ENCODE results near the gene ZNF467. TPM values are rescaled to one million over a fixed set of nuclear protein-coding genes. Genes with fewer than 3 reads are reported as not detected.

The ZNF467 gene
- total and polyA plus RNA-seq, 2 donors (not counting 1 experiment from before 2014, with no cell fraction given) = 0.39 to 1.1 TPM

GRCh38 chr7:149719912-149720335 lies 53.5 kb downstream of the ZNF467 start:
- H3K9ac ChIP-seq (ENCODE audit: low read length) = no peak overlapping the region
- no peaks in the 10 kb centered on the region for H4K20me1 ChIP-seq (ENCODE audit: control insufficient read depth, insufficient read depth, low read length, poor library complexity, severe bottlenecking)
- no peak overlapping the region for H3K4me3 ChIP-seq (ENCODE audit: control extremely low read depth in 1 of 5, extremely low read depth in 1 of 5, insufficient read depth in 1 of 5, low read depth in 2 of 5, low read length in 4 of 5)
- DNase-seq (no peak), ATAC-seq (ENCODE audit: low read depth) (no peak)
- TF ChIP-seq CTCF (IDR thresholded peaks at IDR 0.05) (no peak), EZH2 (IDR thresholded peaks at IDR 0.05; ENCODE audit: borderline replicate concordance, insufficient read depth, low read depth, low read length, poor library complexity, severe bottlenecking) (no peak)
- H3K4me3 Mint-ChIP-seq = no peak overlapping the region
- ChIA-PET POLR2A (no interaction called here), CTCF (no interaction called here)
- no peaks in the 10 kb centered on the region for H3K27me3 ChIP-seq (replicated peaks in 1 of 4; ENCODE audit: control extremely low read depth in 1 of 4, control insufficient read depth in 3 of 4, insufficient read depth in 4 of 4, low read length in 3 of 4)
- H3K79me2 ChIP-seq (ENCODE audit: control insufficient read depth, insufficient read depth, low read length) = no peaks in the 10 kb centered on the region
- H3K27ac Mint-ChIP-seq = no peak overlapping the region
- intact Hi-C loops (cut with micrococcal nuclease) = loop anchor here (5.0 to 10.0 kb wide), 3 partner anchors 152 to 693 kb away; partner anchors contain the start of genes ATP6V0E2, PDIA4 and ZNF398
- no peak overlapping the region for H3K4me2 ChIP-seq (replicated peaks; ENCODE audit: low read depth, low read length, poor library complexity, severe bottlenecking)
- H3K4me1 ChIP-seq (ENCODE audit: control insufficient read depth in 2 of 2, insufficient read depth in 2 of 2, low read length in 2 of 2) = peaks cover 5 to 12% of the 10 kb centered on the region in 2 donors
- H3K36me3 ChIP-seq (replicated peaks in 1 of 2; ENCODE audit: control extremely low read depth in 1 of 2, control insufficient read depth in 1 of 2, extremely low read depth in 1 of 2, insufficient read depth in 2 of 2, low read length in 1 of 2) = peaks cover 0 to 18% of the 10 kb centered on the region in 2 experiments
- WGBS (ENCODE audit: insufficient coverage) = 76% methylated on average over 2 of the region's 5 CpGs
- H3K27me3 Mint-ChIP-seq = no peaks in the 10 kb centered on the region
- H3K9me3 Mint-ChIP-seq (ENCODE audit: insufficient read depth) = no peaks in the 10 kb centered on the region
- no peak overlapping the region for H3K27ac ChIP-seq (ENCODE audit: low read length in 2 of 2)
- H2AFZ ChIP-seq (ENCODE audit: insufficient read depth, low read depth, low read length, poor library complexity, severe bottlenecking) = no peak overlapping the region
- peaks cover 17% of the 10 kb centered on the region for H3K4me1 Mint-ChIP-seq
- H3K9me3 ChIP-seq (ENCODE audit: control extremely low read depth in 1 of 3, control insufficient read depth in 2 of 3, insufficient read depth in 1 of 3, low read length in 2 of 3) = no peaks in the 10 kb centered on the region

GRCh38 chr7:149719050-149719899 lies 54.1 kb downstream of the ZNF467 start:
- DNase-seq = no peak
- no peaks in the 10 kb centered on the region for H3K9me3 Mint-ChIP-seq (ENCODE audit: insufficient read depth)
- Histone ChIP-seq H3K9ac (ENCODE audit: low read length) (no peak overlapping the region), H3K4me2 (replicated peaks; ENCODE audit: low read depth, low read length, poor library complexity, severe bottlenecking) (no peak overlapping the region), H4K20me1 (ENCODE audit: control insufficient read depth, insufficient read depth, low read length, poor library complexity, severe bottlenecking) (no peaks in the 10 kb centered on the region), H2AFZ (ENCODE audit: insufficient read depth, low read depth, low read length, poor library complexity, severe bottlenecking) (no peak overlapping the region), H3K27me3 (replicated peaks in 1 of 4; ENCODE audit: control extremely low read depth in 1 of 4, control insufficient read depth in 3 of 4, insufficient read depth in 4 of 4, low read length in 3 of 4) (no peaks in the 10 kb centered on the region), H3K79me2 (ENCODE audit: control insufficient read depth, insufficient read depth, low read length) (no peaks in the 10 kb centered on the region), H3K27ac (ENCODE audit: low read length in 2 of 2) (no peak overlapping the region), H3K4me1 (ENCODE audit: control insufficient read depth in 2 of 2, insufficient read depth in 2 of 2, low read length in 2 of 2) (peaks cover 5 to 13% of the 10 kb centered on the region in 2 donors), H3K4me3 (ENCODE audit: control extremely low read depth in 1 of 5, extremely low read depth in 1 of 5, insufficient read depth in 1 of 5, low read depth in 2 of 5, low read length in 4 of 5) (no peak overlapping the region), H3K36me3 (replicated peaks in 1 of 2; ENCODE audit: control extremely low read depth in 1 of 2, control insufficient read depth in 1 of 2, extremely low read depth in 1 of 2, insufficient read depth in 2 of 2, low read length in 1 of 2) (peaks cover 0 to 17% of the 10 kb centered on the region in 2 experiments), H3K9me3 (ENCODE audit: control extremely low read depth in 1 of 3, control insufficient read depth in 2 of 3, insufficient read depth in 1 of 3, low read length in 2 of 3) (no peaks in the 10 kb centered on the region)
- no peak for TF ChIP-seq CTCF (IDR thresholded peaks at IDR 0.05)
- TF ChIP-seq EZH2 (IDR thresholded peaks at IDR 0.05; ENCODE audit: borderline replicate concordance, insufficient read depth, low read depth, low read length, poor library complexity, severe bottlenecking) = no peak
- WGBS (ENCODE audit: insufficient coverage) = 97% methylated on average over 28 of the region's 29 CpGs
- intact Hi-C loops (cut with micrococcal nuclease) = loop anchor here (5.0 to 10.0 kb wide), 3 partner anchors 153 to 692 kb away; partner anchors contain the start of genes ATP6V0E2, PDIA4 and ZNF398
- H3K4me3 Mint-ChIP-seq = no peak overlapping the region
- peaks cover 17% of the 10 kb centered on the region for H3K4me1 Mint-ChIP-seq
- POLR2A ChIA-PET = no interaction called here
- H3K27ac Mint-ChIP-seq = no peak overlapping the region
- no peaks in the 10 kb centered on the region for H3K27me3 Mint-ChIP-seq
- ATAC-seq (ENCODE audit: low read depth) = no peak
- CTCF ChIA-PET = no interaction called here

Measured in B cell (primary cell).